GM06990 (cell line): Measurements from ENCODE around the gene PLEKHD1.

Experiments
- DNase-seq: peaks from one replicate; pipeline ENCODE4 v3.0.0-alpha.2; 2011; ENCODE audit not compliant: insufficient read length; ENCODE audit errors: extremely low read depth
- H3K27me3 ChIP-seq: replicated peaks from 2 replicates; pipeline ENCODE4 v1.6.0; 2011; ENCODE audit warnings: low read length; ENCODE audit not compliant: control insufficient read depth, insufficient read depth
- H3K36me3 ChIP-seq: 2 replicates; pipeline ENCODE4 v1.5.1; 2011; ENCODE audit warnings: low read length; ENCODE audit not compliant: control insufficient read depth, insufficient read depth
- H3K4me3 ChIP-seq: replicated peaks from 2 replicates; pipeline ENCODE4 v1.5.1; 2011; ENCODE audit warnings: low read depth, mild to moderate bottlenecking, control low read depth, low read length
- CTCF ChIP-seq: IDR thresholded peaks from 2 replicates; pipeline ENCODE4 v1.5.1; 2011; ENCODE audit warnings: low read length, control low read depth, mild to moderate bottlenecking, inconsistent platforms; ENCODE audit not compliant: insufficient read depth, poor library complexity, severe bottlenecking

The PLEKHD1 gene

GRCh38 chr14:69531135-69531534, 46.6 kb downstream of the PLEKHD1 start:
- no peak for DNase-seq
- peaks cover 2% of the 10 kb centered on the region for H3K27me3 ChIP-seq

GRCh38 chr14:69532561-69533340, 48.2 kb downstream of the PLEKHD1 start:
- Histone ChIP-seq H3K27me3 (no peaks in the 10 kb centered on the region; the same call in 1 of the 2 replicates), H3K4me3 (no peak overlapping the region), H3K36me3 (no peaks in the 10 kb centered on the region)
- no peak for DNase-seq
- TF ChIP-seq CTCF: no peak

More at GRCh38 chr14:69531135-69531534, 46.6 kb downstream of the PLEKHD1 start:
- no peaks in the 10 kb centered on the region for H3K36me3 ChIP-seq
- no peak for TF ChIP-seq CTCF
- no peak overlapping the region for H3K4me3 ChIP-seq

GRCh38 chr14:69535230-69535848, 50.8 kb downstream of the PLEKHD1 start:
- peak; percentile 55 for TF ChIP-seq CTCF
- H3K4me3 ChIP-seq: no peak overlapping the region
- no peak for DNase-seq

GRCh38 chr14:69536971-69537370, 52.4 kb downstream of the PLEKHD1 start:
- TF ChIP-seq CTCF: no peak
- Histone ChIP-seq H3K36me3 (no peaks in the 10 kb centered on the region), H3K4me3 (no peak overlapping the region), H3K27me3 (no peaks in the 10 kb centered on the region; the same call in 1 of the 2 replicates)
- DNase-seq: no peak

More at GRCh38 chr14:69535230-69535848, 50.8 kb downstream of the PLEKHD1 start:
- no peaks in the 10 kb centered on the region; the same call in 1 of the 2 replicates for H3K27me3 ChIP-seq
- no peaks in the 10 kb centered on the region for H3K36me3 ChIP-seq

GRCh38 chr14:69537900-69538299, 53.4 kb downstream of the PLEKHD1 start:
- no peak for TF ChIP-seq CTCF
- Histone ChIP-seq H3K27me3 (no peaks in the 10 kb centered on the region), H3K4me3 (no peak overlapping the region), H3K36me3 (no peaks in the 10 kb centered on the region)
- DNase-seq: no peak
